HepG2 (cell line): ENCODE data around the gene IRF4. TPM values are rescaled to one million over a fixed set of nuclear protein-coding genes. Genes with fewer than 3 reads are reported as not detected.

Experiments
- ATAC-seq: fragments of 200-7000 bp; cut with Tn5 transposase; 3 replicates; pipeline ENCODE4 v1.9.1; 2020; ENCODE audit warnings: mild to moderate bottlenecking, moderate library complexity
- BruUV-seq: library from RNA; stranded (reverse); fragments of 400-500 nt; replicated peaks from 2 replicates; lab custom pipeline; 2021; lab: Mats Ljungman, UMichigan
- CTCF ChIA-PET: fragments of 300-600 bp; formaldehyde crosslinking; extraction: SDS; loops from one replicate; lab custom pipeline; 2021; ENCODE audit warnings: low total read pairs, inconsistent platforms, low intra/inter-chr PET ratio; lab: Yijun Ruan, JAX
- POLR2A ChIA-PET: fragments of 350-600 bp; sonication (Branson Sonifier 250); formaldehyde crosslinking; loops from one replicate; lab custom pipeline; 2020; ENCODE audit warnings: antibody characterized with exemption, inconsistent platforms; lab: Yijun Ruan, JAX
- DNase-seq: peaks from one replicate; pipeline ENCODE4 v3.0.0-alpha.2; 2015; ENCODE audit warnings: low spot score
- FAIRE-seq: peaks from 3 replicates; lab custom pipeline; 2011; peaks lifted over from hg19 to GRCh38; lab: Jason Lieb, UNC
- H2AFZ ChIP-seq: one replicate; pipeline ENCODE4 v1.6.1; 2011; ENCODE audit warnings: low read length, inconsistent platforms
- H3K27ac ChIP-seq: fragments of 300-600 bp; 3 replicates; pipeline ENCODE4 v1.8.0; 2011; ENCODE audit warnings: mixed run types, mild to moderate bottlenecking, mixed read lengths, low read length, inconsistent platforms; ENCODE audit not compliant: insufficient read depth; ENCODE audit errors: extremely low read length
- H3K27me3 ChIP-seq, 2 experiments: fragments of 200-600 bp in 1 of 2; 2 replicates in 1 of 2; 3 replicates in 1 of 2; pipeline versions ENCODE4 v1.6.0 to v1.8.0; 2011; ENCODE audit warnings: low read length in 2 of 2, mild to moderate bottlenecking in 2 of 2, moderate library complexity in 2 of 2, inconsistent platforms in 1 of 2; ENCODE audit not compliant: insufficient read depth in 2 of 2, control insufficient read depth in 1 of 2
- H3K36me3 ChIP-seq, 2 experiments: fragments of 200-600 bp in 1 of 2; replicated peaks in 1 of 2; 2 replicates in 1 of 2; 3 replicates in 1 of 2; pipeline versions ENCODE4 v1.5.1 to v1.8.0; 2011; ENCODE audit warnings: low read length in 2 of 2, inconsistent platforms in 1 of 2; ENCODE audit not compliant: insufficient read depth in 2 of 2, control insufficient read depth in 1 of 2
- H3K4me1 ChIP-seq: 2 replicates; pipeline ENCODE4 v1.5.1; 2012; ENCODE audit warnings: low read length, inconsistent platforms; ENCODE audit not compliant: insufficient read depth
- H3K4me2 ChIP-seq: 2 replicates; pipeline ENCODE4 v1.6.0; 2011; ENCODE audit warnings: low read depth, low read length, inconsistent platforms
- H3K4me3 ChIP-seq, 3 experiments: fragments of 200-600 bp in 1 of 3; sonication (generic), shearing (Covaris generic) in 1 of 3; replicated peaks in 1 of 3; 2 replicates each; pipeline ENCODE4 v1.5.1; 2011 to 2016; ENCODE audit warnings: low read length in 3 of 3, inconsistent platforms in 2 of 3, low read depth in 2 of 3, mild to moderate bottlenecking in 2 of 3, control low read depth in 1 of 3, mixed read lengths in 1 of 3; ENCODE audit not compliant: insufficient read depth in 1 of 3
- H3K79me2 ChIP-seq: one replicate; pipeline ENCODE4 v1.6.1; 2011; ENCODE audit warnings: low read length, inconsistent platforms; ENCODE audit not compliant: insufficient read depth
- H3K9ac ChIP-seq: 2 replicates; pipeline ENCODE4 v1.6.0; 2011; ENCODE audit warnings: mild to moderate bottlenecking, low read depth, low read length, inconsistent platforms; ENCODE audit not compliant: insufficient read depth
- H3K9me3 ChIP-seq: 2 replicates; pipeline ENCODE4 v1.5.1; 2012; ENCODE audit warnings: mild to moderate bottlenecking, low read length
- H4K20me1 ChIP-seq: 2 replicates; pipeline ENCODE4 v1.6.0; 2011; ENCODE audit warnings: inconsistent platforms, mild to moderate bottlenecking, low read length, moderate library complexity; ENCODE audit not compliant: insufficient read depth
- HOXA5 ChIP-seq: sonication (generic); formaldehyde crosslinking; IDR thresholded peaks from 2 replicates; pipeline ENCODE4 v1.4.0; 2020; ENCODE audit warnings: missing genetic modification reagents
- KLF6 ChIP-seq: IDR thresholded peaks from 2 replicates; pipeline ENCODE4 v1.8.0; 2016; ENCODE audit warnings: missing biosample characterization, missing genetic modification reagents
- MXD3 ChIP-seq: IDR thresholded peaks from 2 replicates; pipeline ENCODE4 v1.6.1; 2016; ENCODE audit warnings: mild to moderate bottlenecking, missing biosample characterization, missing genetic modification reagents
- SATB2 ChIP-seq: sonication (generic); formaldehyde crosslinking; IDR thresholded peaks from 2 replicates; pipeline ENCODE4 v1.5.0; 2020; ENCODE audit warnings: missing genetic modification reagents
- SKI ChIP-seq: fragments of 450-650 bp; IDR thresholded peaks from one replicate; pipeline ENCODE4 v1.6.1; 2018; ENCODE audit warnings: mild to moderate bottlenecking; ENCODE audit not compliant: partially characterized antibody
- THYN1 ChIP-seq: sonication (generic); formaldehyde crosslinking; IDR thresholded peaks from 2 replicates; pipeline ENCODE4 v1.8.1; 2023; ENCODE audit warnings: low read depth, mild to moderate bottlenecking, moderate library complexity, missing genetic modification reagents, borderline replicate concordance
- ZNF275 ChIP-seq: sonication (generic); formaldehyde crosslinking; IDR thresholded peaks from 2 replicates; pipeline ENCODE4 v1.8.0; 2022; ENCODE audit warnings: missing genetic modification reagents, mild to moderate bottlenecking, inconsistent platforms, borderline replicate concordance
- WGBS: methylation state at CpG from one replicate; pipeline ENCODE4 v1.1.6; 2017; ENCODE audit warnings: low lambda C conversion rate; 5-methylcytosine and 5-hydroxymethylcytosine counted together
- in situ Hi-C: cut with HindIII; loops from 2 replicates; pipeline ENCODE4 v1.10.0; 2017; ENCODE audit warnings: low pct_unique_long_range_greater_than_20kb; ENCODE audit not compliant: extremely low pct_ligation_motif_present
- intact Hi-C: fragments of 100-400 bp; cut with micrococcal nuclease; formaldehyde crosslinking; loops from one replicate; pipeline ENCODE4 v1.10.0; 2022; ENCODE audit not compliant: unreplicated experiment
- polyA plus RNA-seq, 8 experiments: library from polyadenylated mRNA; depleted of rRNA in 3 of 8; stranded (reverse) in 7 of 8; unstranded in 1 of 8; fragments of >200 nt; fragmentation: Illumina TruSeq in 4 of 8; extraction: Trizol in 4 of 8; gene quantifications; 2 replicates each; pipeline versions ENCODE4 v1.2.1 to v1.2.3, GENCODE V29; 2011 to 2016; ENCODE audit warnings: low read depth in 4 of 8, missing spikeins in 1 of 8, mixed read lengths in 1 of 8; ENCODE audit not compliant: insufficient read depth in 1 of 8
- total RNA-seq, 5 experiments: library from RNA; depleted of rRNA; stranded (reverse); fragments of >200 nt; fragmentation: Illumina TruSeq; extraction: Trizol; gene quantifications; 2 replicates each; pipeline ENCODE4 v1.2.3, GENCODE V29; 2016; ENCODE audit warnings: low read depth in 1 of 5
- TF ChIP-seq, protein P1 (sequence below): conservative IDR thresholded peaks from 2 replicates; pipeline ENCODE4 v1.6.1; 2018; ENCODE audit warnings: missing genetic modification reagents
- TF ChIP-seq, protein P2 (sequence below): sonication (generic); formaldehyde crosslinking; IDR thresholded peaks from 2 replicates; pipeline ENCODE4 v1.5.0; 2020; ENCODE audit warnings: mild to moderate bottlenecking, low read depth, missing genetic modification reagents, borderline replicate concordance
- TF ChIP-seq, protein P3 (sequence below): sonication (generic); formaldehyde crosslinking; IDR thresholded peaks from 2 replicates; pipeline ENCODE4 v1.4.0; 2020; ENCODE audit warnings: missing genetic modification reagents

The IRF4 gene
- total and polyA plus RNA-seq, 2 of the 13 experiments (the other 11 are each of a cell fraction or from before 2014, with no cell fraction given) = 0.07 to 0.09 TPM

DNA sequence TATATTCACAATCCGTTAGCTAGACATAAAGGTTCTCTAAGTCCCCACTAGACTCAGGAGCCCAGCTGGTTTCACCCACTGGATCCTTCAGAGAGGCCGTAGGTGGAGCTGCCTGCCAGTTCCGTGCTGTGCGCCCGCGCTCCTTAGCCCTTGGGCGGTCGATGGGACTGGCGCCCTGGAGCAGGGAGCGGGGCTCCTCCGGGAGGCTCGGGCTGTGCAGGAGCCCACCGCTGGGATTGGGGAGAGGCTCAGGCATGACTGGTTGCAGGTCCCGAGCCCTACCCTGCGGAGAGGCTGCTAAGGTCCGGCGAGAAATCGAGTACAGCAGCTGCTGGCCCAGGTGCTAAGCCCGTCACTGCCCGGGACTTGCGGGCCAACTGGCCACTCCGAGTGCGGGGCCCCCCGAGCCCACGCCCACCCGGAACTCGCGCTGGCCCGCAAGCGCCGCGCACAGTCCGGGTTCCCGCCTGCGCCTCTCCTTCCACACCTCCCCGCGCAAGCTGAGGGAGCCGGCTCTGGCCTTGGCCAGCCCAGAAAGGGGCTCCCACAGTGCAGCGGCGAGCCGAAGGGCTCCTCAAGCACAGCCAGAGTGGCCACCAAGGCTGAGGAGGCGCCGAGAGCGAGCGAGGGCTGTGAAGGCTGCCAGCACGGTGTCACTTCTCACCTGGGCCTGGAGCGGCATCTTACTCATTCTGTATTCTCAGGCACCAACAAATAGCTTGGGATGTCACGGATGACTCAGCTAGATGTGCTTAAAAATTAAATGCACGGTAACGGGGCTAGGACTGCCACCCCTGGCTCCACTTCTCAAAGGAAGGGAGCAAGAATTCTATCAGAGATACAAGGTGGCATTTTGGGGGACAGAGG is 44.1 kb downstream of the IRF4 start:
- Histone ChIP-seq H3K4me3 (no peak overlapping the region), H4K20me1 (no peaks in the 10 kb centered on the region), H2AFZ (no peak overlapping the region), H3K4me2 (no peak overlapping the region), H3K9me3 (no peaks in the 10 kb centered on the region), H3K27me3 (peaks cover 0 to 56% of the 10 kb centered on the region in 2 experiments; a peak in 4 of 5 replicates), H3K9ac (no peak overlapping the region), H3K27ac (no peak overlapping the region), H3K79me2 (no peaks in the 10 kb centered on the region), H3K36me3 (no peaks in the 10 kb centered on the region), H3K4me1 (no peaks in the 10 kb centered on the region)
- TF ChIP-seq KLF6 (CRISPR knock-in tag) (no peak), SKI (no peak), MXD3 (CRISPR knock-in tag) (no peak), ZNF275 (CRISPR knock-in tag) (no peak), HOXA5 (CRISPR knock-in tag) (no peak), SATB2 (CRISPR knock-in tag) (no peak), THYN1 (no peak)
- TF ChIP-seq, protein P1, sequence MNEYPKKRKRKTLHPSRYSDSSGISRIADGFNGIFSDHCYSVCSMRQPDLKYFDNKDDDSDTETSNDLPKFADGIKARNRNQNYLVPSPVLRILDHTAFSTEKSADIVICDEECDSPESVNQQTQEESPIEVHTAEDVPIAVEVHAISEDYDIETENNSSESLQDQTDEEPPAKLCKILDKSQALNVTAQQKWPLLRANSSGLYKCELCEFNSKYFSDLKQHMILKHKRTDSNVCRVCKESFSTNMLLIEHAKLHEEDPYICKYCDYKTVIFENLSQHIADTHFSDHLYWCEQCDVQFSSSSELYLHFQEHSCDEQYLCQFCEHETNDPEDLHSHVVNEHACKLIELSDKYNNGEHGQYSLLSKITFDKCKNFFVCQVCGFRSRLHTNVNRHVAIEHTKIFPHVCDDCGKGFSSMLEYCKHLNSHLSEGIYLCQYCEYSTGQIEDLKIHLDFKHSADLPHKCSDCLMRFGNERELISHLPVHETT (CRISPR knock-in tag) = no peak
- TF ChIP-seq, protein P2, sequence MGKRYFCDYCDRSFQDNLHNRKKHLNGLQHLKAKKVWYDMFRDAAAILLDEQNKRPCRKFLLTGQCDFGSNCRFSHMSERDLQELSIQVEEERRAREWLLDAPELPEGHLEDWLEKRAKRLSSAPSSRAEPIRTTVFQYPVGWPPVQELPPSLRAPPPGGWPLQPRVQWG = no peak
- TF ChIP-seq, protein P3, sequence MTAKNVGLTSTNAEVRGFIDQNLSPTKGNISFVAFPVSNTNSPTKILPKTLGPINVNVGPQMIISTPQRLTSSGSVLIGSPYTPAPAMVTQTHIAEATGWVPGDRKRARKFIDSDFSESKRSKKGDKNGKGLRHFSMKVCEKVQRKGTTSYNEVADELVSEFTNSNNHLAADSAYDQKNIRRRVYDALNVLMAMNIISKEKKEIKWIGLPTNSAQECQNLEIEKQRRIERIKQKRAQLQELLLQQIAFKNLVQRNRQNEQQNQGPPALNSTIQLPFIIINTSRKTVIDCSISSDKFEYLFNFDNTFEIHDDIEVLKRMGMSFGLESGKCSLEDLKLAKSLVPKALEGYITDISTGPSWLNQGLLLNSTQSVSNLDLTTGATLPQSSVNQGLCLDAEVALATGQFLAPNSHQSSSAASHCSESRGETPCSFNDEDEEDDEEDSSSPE = no peak
- intact Hi-C loops = no loop called here
- ATAC-seq (0 out of 3 replicates have a peak, but pooled peaks have one; percentile 19), DNase-seq (no peak), FAIRE-seq (no peak)
- ChIA-PET POLR2A (no interaction called here), CTCF (no interaction called here)
- in situ Hi-C loops = no loop called here
- BruUV-seq = no TSS peak
- WGBS = 73% methylated on average over 27 of the region's 50 CpGs
